ENCODE data around the gene ADGRE1. TPM values are rescaled to one million over a fixed set of nuclear protein-coding genes. Genes with fewer than 3 reads are reported as not detected.

ADGRE1 gene
- polyA plus RNA-seq, 4 donors = 0.12 to 1.9 (median 0.38) TPM

- Histone ChIP-seq H3K27me3 (ENCODE audit: control insufficient read depth in 3 of 3, insufficient read depth in 3 of 3, low read length in 3 of 3) (no peaks in the 10 kb centered on the region), H3K4me1 (ENCODE audit: control insufficient read depth in 3 of 3, insufficient read depth in 2 of 3, low read depth in 1 of 3, low read length in 2 of 3) (no peaks in the 10 kb centered on the region), H3K27ac (ENCODE audit: low read depth in 1 of 3, low read length in 2 of 3) (no peak overlapping the region), H3K9me3 (ENCODE audit: control insufficient read depth in 2 of 2, insufficient read depth in 1 of 2, low read depth in 1 of 2, low read length in 1 of 2) (no peaks in the 10 kb centered on the region), H3K36me3 (ENCODE audit: control insufficient read depth in 3 of 3, insufficient read depth in 2 of 3, low read depth in 1 of 3, low read length in 3 of 3) (no peaks in the 10 kb centered on the region), H3K4me3 (ENCODE audit: low read depth in 1 of 3, low read length in 3 of 3) (no peak overlapping the region)
- no peak for DNase-seq
- FAIRE-seq = no peak
- 86 to 93% (median 87%) methylated on average over 11 of the region's 11 CpGs for WGBS, 3 donors
Observed at GRCh38 chr19:6853868-6854267, 33.5 kb upstream of the ADGRE1 start.

GRCh38 chr19:6854758-6855157 lies 32.6 kb upstream of the ADGRE1 start:
- Histone ChIP-seq H3K27me3 (ENCODE audit: control insufficient read depth in 3 of 3, insufficient read depth in 3 of 3, low read length in 3 of 3) (no peaks in the 10 kb centered on the region), H3K9me3 (ENCODE audit: control insufficient read depth in 2 of 2, insufficient read depth in 1 of 2, low read depth in 1 of 2, low read length in 1 of 2) (no peaks in the 10 kb centered on the region), H3K4me1 (ENCODE audit: control insufficient read depth in 3 of 3, insufficient read depth in 2 of 3, low read depth in 1 of 3, low read length in 2 of 3) (no peaks in the 10 kb centered on the region), H3K4me3 (ENCODE audit: low read depth in 1 of 3, low read length in 3 of 3) (no peak overlapping the region), H3K36me3 (ENCODE audit: control insufficient read depth in 3 of 3, insufficient read depth in 2 of 3, low read depth in 1 of 3, low read length in 3 of 3) (no peaks in the 10 kb centered on the region), H3K27ac (ENCODE audit: low read depth in 1 of 3, low read length in 2 of 3) (no peak overlapping the region)
- 69 to 83% (median 71%) methylated on average over 2 of the region's 2 CpGs for WGBS, 3 donors
- no peak for DNase-seq
- no peak for FAIRE-seq

- no peak overlapping the region for H3K27ac ChIP-seq (ENCODE audit: low read depth in 1 of 3, low read length in 2 of 3)
- H3K4me3 ChIP-seq (ENCODE audit: low read depth in 1 of 3, low read length in 3 of 3) = no peak overlapping the region
- 49 to 64% (median 58%) methylated on average over 13 to 14 of the region's 14 CpGs for WGBS, 3 donors
- FAIRE-seq = no peak
- no peaks in the 10 kb centered on the region for H3K36me3 ChIP-seq (ENCODE audit: control insufficient read depth in 3 of 3, insufficient read depth in 2 of 3, low read depth in 1 of 3, low read length in 3 of 3)
- H3K9me3 ChIP-seq (ENCODE audit: control insufficient read depth in 2 of 2, insufficient read depth in 1 of 2, low read depth in 1 of 2, low read length in 1 of 2) = no peaks in the 10 kb centered on the region
- no peak for DNase-seq
- no peaks in the 10 kb centered on the region for H3K27me3 ChIP-seq (ENCODE audit: control insufficient read depth in 3 of 3, insufficient read depth in 3 of 3, low read length in 3 of 3)
- no peaks in the 10 kb centered on the region for H3K4me1 ChIP-seq (ENCODE audit: control insufficient read depth in 3 of 3, insufficient read depth in 2 of 3, low read depth in 1 of 3, low read length in 2 of 3)
Observed at GRCh38 chr19:6856749-6857372, 30.5 kb upstream of the ADGRE1 start.

- Histone ChIP-seq H3K4me1 (ENCODE audit: control insufficient read depth in 3 of 3, insufficient read depth in 2 of 3, low read depth in 1 of 3, low read length in 2 of 3) (no peaks in the 10 kb centered on the region), H3K4me3 (ENCODE audit: low read depth in 1 of 3, low read length in 3 of 3) (no peak overlapping the region), H3K36me3 (ENCODE audit: control insufficient read depth in 3 of 3, insufficient read depth in 2 of 3, low read depth in 1 of 3, low read length in 3 of 3) (no peaks in the 10 kb centered on the region), H3K27me3 (ENCODE audit: control insufficient read depth in 3 of 3, insufficient read depth in 3 of 3, low read length in 3 of 3) (no peaks in the 10 kb centered on the region), H3K27ac (ENCODE audit: low read depth in 1 of 3, low read length in 2 of 3) (peak overlapping the region in 1 of 3 donors; percentile 17), H3K9me3 (ENCODE audit: control insufficient read depth in 2 of 2, insufficient read depth in 1 of 2, low read depth in 1 of 2, low read length in 1 of 2) (no peaks in the 10 kb centered on the region)
- WGBS, 3 donors = 74 to 78% (median 78%) methylated on average over 10 of the region's 10 CpGs
- FAIRE-seq (no peak), DNase-seq (no peak)
Observed at GRCh38 chr19:6861683-6862286, 25.6 kb upstream of the ADGRE1 start.

GRCh38 chr19:6862673-6863078 lies 24.7 kb upstream of the ADGRE1 start:
- H3K27ac ChIP-seq (ENCODE audit: low read depth in 1 of 3, low read length in 2 of 3) = no peak overlapping the region
- 3 to 7% (median 5%) methylated on average over 16 of the region's 16 CpGs for WGBS, 3 donors
- H3K27me3 ChIP-seq (ENCODE audit: control insufficient read depth in 3 of 3, insufficient read depth in 3 of 3, low read length in 3 of 3) = no peaks in the 10 kb centered on the region
- H3K4me1 ChIP-seq (ENCODE audit: control insufficient read depth in 3 of 3, insufficient read depth in 2 of 3, low read depth in 1 of 3, low read length in 2 of 3) = no peaks in the 10 kb centered on the region
- H3K4me3 ChIP-seq (ENCODE audit: low read depth in 1 of 3, low read length in 3 of 3) = no peak overlapping the region
- H3K36me3 ChIP-seq (ENCODE audit: control insufficient read depth in 3 of 3, insufficient read depth in 2 of 3, low read depth in 1 of 3, low read length in 3 of 3) = no peaks in the 10 kb centered on the region
- DNase-seq (peak; percentile 68 to 75), FAIRE-seq (no peak)
- H3K9me3 ChIP-seq (ENCODE audit: control insufficient read depth in 2 of 2, insufficient read depth in 1 of 2, low read depth in 1 of 2, low read length in 1 of 2) = no peaks in the 10 kb centered on the region

- DNase-seq = no peak
Observed at GRCh38 chr19:6864325-6864940, 22.9 kb upstream of the ADGRE1 start.

GRCh38 chr19:6865849-6866248 lies 21.5 kb upstream of the ADGRE1 start:
- H3K27me3 ChIP-seq (ENCODE audit: control insufficient read depth in 3 of 3, insufficient read depth in 3 of 3, low read length in 3 of 3) = no peaks in the 10 kb centered on the region
- H3K4me3 ChIP-seq (ENCODE audit: low read depth in 1 of 3, low read length in 3 of 3) = no peak overlapping the region
- 68 to 70% (median 68%) methylated on average over 10 of the region's 10 CpGs for WGBS, 3 donors
- no peak for DNase-seq
- no peaks in the 10 kb centered on the region for H3K4me1 ChIP-seq (ENCODE audit: control insufficient read depth in 3 of 3, insufficient read depth in 2 of 3, low read depth in 1 of 3, low read length in 2 of 3)
- no peak overlapping the region for H3K27ac ChIP-seq (ENCODE audit: low read depth in 1 of 3, low read length in 2 of 3)
- FAIRE-seq = no peak
- H3K9me3 ChIP-seq (ENCODE audit: control insufficient read depth in 2 of 2, insufficient read depth in 1 of 2, low read depth in 1 of 2, low read length in 1 of 2) = no peaks in the 10 kb centered on the region
- no peaks in the 10 kb centered on the region for H3K36me3 ChIP-seq (ENCODE audit: control insufficient read depth in 3 of 3, insufficient read depth in 2 of 3, low read depth in 1 of 3, low read length in 3 of 3)

More at GRCh38 chr19:6864325-6864940, 22.9 kb upstream of the ADGRE1 start:
- Histone ChIP-seq H3K4me3 (ENCODE audit: low read depth in 1 of 3, low read length in 3 of 3) (no peak overlapping the region), H3K9me3 (ENCODE audit: control insufficient read depth in 2 of 2, insufficient read depth in 1 of 2, low read depth in 1 of 2, low read length in 1 of 2) (no peaks in the 10 kb centered on the region), H3K27ac (ENCODE audit: low read depth in 1 of 3, low read length in 2 of 3) (no peak overlapping the region), H3K27me3 (ENCODE audit: control insufficient read depth in 3 of 3, insufficient read depth in 3 of 3, low read length in 3 of 3) (no peaks in the 10 kb centered on the region), H3K36me3 (ENCODE audit: control insufficient read depth in 3 of 3, insufficient read depth in 2 of 3, low read depth in 1 of 3, low read length in 3 of 3) (no peaks in the 10 kb centered on the region), H3K4me1 (ENCODE audit: control insufficient read depth in 3 of 3, insufficient read depth in 2 of 3, low read depth in 1 of 3, low read length in 2 of 3) (no peaks in the 10 kb centered on the region)
- 40 to 67% (median 43%) methylated on average over 9 of the region's 9 CpGs for WGBS, 3 donors
- no peak for FAIRE-seq

- DNase-seq (no peak), FAIRE-seq (no peak)
- 38 to 62% (median 40%) methylated on average over 6 of the region's 6 CpGs for WGBS, 3 donors
- Histone ChIP-seq H3K27ac (ENCODE audit: low read depth in 1 of 3, low read length in 2 of 3) (no peak overlapping the region), H3K4me1 (ENCODE audit: control insufficient read depth in 3 of 3, insufficient read depth in 2 of 3, low read depth in 1 of 3, low read length in 2 of 3) (no peaks in the 10 kb centered on the region), H3K4me3 (ENCODE audit: low read depth in 1 of 3, low read length in 3 of 3) (no peak overlapping the region), H3K27me3 (ENCODE audit: control insufficient read depth in 3 of 3, insufficient read depth in 3 of 3, low read length in 3 of 3) (no peaks in the 10 kb centered on the region), H3K9me3 (ENCODE audit: control insufficient read depth in 2 of 2, insufficient read depth in 1 of 2, low read depth in 1 of 2, low read length in 1 of 2) (no peaks in the 10 kb centered on the region), H3K36me3 (ENCODE audit: control insufficient read depth in 3 of 3, insufficient read depth in 2 of 3, low read depth in 1 of 3, low read length in 3 of 3) (no peaks in the 10 kb centered on the region)
Observed at GRCh38 chr19:6866741-6867151, 20.6 kb upstream of the ADGRE1 start.
